Fibroblast of lung (primary cell): Measurements from ENCODE around the gene MPRIP.

Source experiments
- CTCF ChIP-seq, 2 donors: IDR thresholded peaks in 1 of 2; conservative IDR thresholded peaks in 1 of 2; 1 replicate in 1 of 2; 2 replicates in 1 of 2; pipeline ENCODE4 v1.5.1; 2011 to 2012; ENCODE audit warnings: low read length in 2 of 2, control low read depth in 1 of 2, inconsistent platforms in 1 of 2, low read depth in 1 of 2, mild to moderate bottlenecking in 1 of 2
- EZH2 ChIP-seq: IDR thresholded peaks from 2 replicates; pipeline ENCODE4 v1.5.1; 2012; ENCODE audit warnings: low read length, control low read depth, mild to moderate bottlenecking; ENCODE audit errors: missing control alignments

GRCh38 chr17:17041018-17041521 lies 1.2 kb upstream of the MPRIP start:
- TF ChIP-seq CTCF (conservative IDR thresholded peaks at IDR 0.05 in 1 of 2, IDR thresholded peaks at IDR 0.05 in 1 of 2; ENCODE audit: low read depth in 1 of 2, low read length in 2 of 2) (no peak), EZH2 (no peak)
